GM12801 (cell line): ENCODE data around the gene PDE10A.

Experiments used
- CTCF ChIP-seq: IDR thresholded peaks from one replicate; pipeline ENCODE4 v1.5.1; 2011; ENCODE audit warnings: control low read depth; ENCODE audit not compliant: insufficient read length; ENCODE audit errors: extremely low read depth

The PDE10A gene

GRCh38 chr6:165587206-165587605, 75.8 kb downstream of the PDE10A start:
- no peak for TF ChIP-seq CTCF

GRCh38 chr6:165586706-165587105, 76.3 kb downstream of the PDE10A start:
- TF ChIP-seq CTCF, result no peak

GRCh38 chr6:165585060-165585459, 78.0 kb downstream of the PDE10A start:
- TF ChIP-seq CTCF, result no peak

- TF ChIP-seq CTCF, result no peak
Observed at GRCh38 chr6:165584541-165584940, 78.5 kb downstream of the PDE10A start.

- no peak for TF ChIP-seq CTCF
Observed at GRCh38 chr6:165581678-165582077, 81.4 kb downstream of the PDE10A start.

- TF ChIP-seq CTCF, result no peak
Observed at GRCh38 chr6:165580136-165580535, 82.9 kb downstream of the PDE10A start.

- no peak for TF ChIP-seq CTCF
Observed at GRCh38 chr6:165579151-165579550, 83.9 kb downstream of the PDE10A start.

GRCh38 chr6:165577556-165577955, 85.5 kb downstream of the PDE10A start:
- TF ChIP-seq CTCF, result no peak
